ENCODE data around the gene CBY2.

GRCh38 chr13:45728759-45729158 is 26.6 kb downstream of the CBY2 start:
- no peak for TF ChIP-seq CTCF (IDR thresholded peaks at IDR 0.05)
- no peak for TF ChIP-seq POLR2A (IDR thresholded peaks at IDR 0.05)
- no peak for TF ChIP-seq POLR2AphosphoS5 (IDR thresholded peaks at IDR 0.05)
- no peak for TF ChIP-seq EP300 (IDR thresholded peaks at IDR 0.05)

Data from upper lobe of left lung (tissue), 4 donors.